ENCODE results near the gene FIGN. TPM values are rescaled to one million over a fixed set of nuclear protein-coding genes. Genes with fewer than 3 reads are reported as not detected.

Gene FIGN
- total RNA-seq, 6 donors from 2014 or later, result 0.91 to 4.5 (median 4.1) TPM

DNA sequence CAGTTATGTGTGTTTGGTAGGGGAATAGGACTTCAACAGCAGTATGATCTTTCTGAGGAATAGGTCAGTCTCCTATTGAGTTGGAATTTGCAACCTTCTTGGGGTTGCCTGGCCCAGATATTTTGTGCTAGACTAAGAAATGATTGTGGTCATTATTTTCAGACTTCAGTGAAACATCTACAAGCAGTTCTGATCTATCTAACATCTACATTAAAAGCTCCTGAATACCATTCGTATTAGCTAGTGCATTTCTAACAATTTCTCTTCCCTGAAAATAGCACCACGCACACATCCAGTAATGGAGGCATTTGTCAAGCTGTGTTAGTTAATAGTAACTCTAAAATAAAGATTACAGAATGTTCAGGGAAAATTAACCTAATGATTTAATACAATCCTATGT is 179.3 kb downstream of the FIGN start:
- ATAC-seq (ENCODE audit: low FRiP score in 2 of 2), result no peak
- Histone ChIP-seq H3K27me3 (no peaks in the 10 kb centered on the region), H3K4me3 (no peak overlapping the region), H3K36me3 (no peaks in the 10 kb centered on the region), H3K4me1 (no peaks in the 10 kb centered on the region), H3K27ac (no peak overlapping the region), H3K9me3 (no peaks in the 10 kb centered on the region)
- WGBS, 2 donors, result 81 to 84% methylated on average over 2 of the region's 2 CpGs
- no peak for DNase-seq
- TF ChIP-seq, protein P1, sequence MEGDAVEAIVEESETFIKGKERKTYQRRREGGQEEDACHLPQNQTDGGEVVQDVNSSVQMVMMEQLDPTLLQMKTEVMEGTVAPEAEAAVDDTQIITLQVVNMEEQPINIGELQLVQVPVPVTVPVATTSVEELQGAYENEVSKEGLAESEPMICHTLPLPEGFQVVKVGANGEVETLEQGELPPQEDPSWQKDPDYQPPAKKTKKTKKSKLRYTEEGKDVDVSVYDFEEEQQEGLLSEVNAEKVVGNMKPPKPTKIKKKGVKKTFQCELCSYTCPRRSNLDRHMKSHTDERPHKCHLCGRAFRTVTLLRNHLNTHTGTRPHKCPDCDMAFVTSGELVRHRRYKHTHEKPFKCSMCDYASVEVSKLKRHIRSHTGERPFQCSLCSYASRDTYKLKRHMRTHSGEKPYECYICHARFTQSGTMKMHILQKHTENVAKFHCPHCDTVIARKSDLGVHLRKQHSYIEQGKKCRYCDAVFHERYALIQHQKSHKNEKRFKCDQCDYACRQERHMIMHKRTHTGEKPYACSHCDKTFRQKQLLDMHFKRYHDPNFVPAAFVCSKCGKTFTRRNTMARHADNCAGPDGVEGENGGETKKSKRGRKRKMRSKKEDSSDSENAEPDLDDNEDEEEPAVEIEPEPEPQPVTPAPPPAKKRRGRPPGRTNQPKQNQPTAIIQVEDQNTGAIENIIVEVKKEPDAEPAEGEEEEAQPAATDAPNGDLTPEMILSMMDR (IDR thresholded peaks at IDR 0.05), result no peak

DNA sequence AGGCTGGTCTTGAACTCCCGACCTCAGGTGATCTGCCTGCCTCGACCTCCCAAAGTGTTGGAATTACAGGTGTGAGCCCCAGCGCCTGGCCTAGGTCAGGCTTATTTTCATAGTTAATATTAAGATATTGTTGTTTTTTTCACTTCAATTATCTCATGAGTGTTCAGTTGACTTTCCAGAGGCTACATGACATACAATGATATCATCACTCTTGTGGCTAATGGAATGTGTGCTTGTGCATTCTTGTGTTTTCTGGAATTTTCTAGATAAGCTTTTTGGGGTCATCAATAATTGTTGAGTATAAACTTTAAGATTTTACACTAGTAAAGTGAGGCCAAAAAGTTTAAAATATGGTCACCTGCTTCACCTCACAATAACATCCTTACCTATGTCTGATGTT is 180.9 kb downstream of the FIGN start:
- no peak for DNase-seq
- no peaks in the 10 kb centered on the region for H3K36me3 ChIP-seq
- no peak for ATAC-seq (ENCODE audit: low FRiP score in 2 of 2)
- no peak overlapping the region for H3K27ac ChIP-seq
- no peak overlapping the region for H3K4me3 ChIP-seq
- no peaks in the 10 kb centered on the region for H3K27me3 ChIP-seq
- TF ChIP-seq, protein P1 (IDR thresholded peaks at IDR 0.05), result no peak
- no peak for TF ChIP-seq POLR2A (IDR thresholded peaks at IDR 0.05)
- TF ChIP-seq POLR2AphosphoS5 (IDR thresholded peaks at IDR 0.05), result no peak
- no peak for TF ChIP-seq EP300 (IDR thresholded peaks at IDR 0.05)
- H3K9me3 ChIP-seq, result no peaks in the 10 kb centered on the region
- no peaks in the 10 kb centered on the region for H3K4me1 ChIP-seq
- WGBS, 2 donors, result 73 to 89% methylated on average over 3 of the region's 3 CpGs

DNA sequence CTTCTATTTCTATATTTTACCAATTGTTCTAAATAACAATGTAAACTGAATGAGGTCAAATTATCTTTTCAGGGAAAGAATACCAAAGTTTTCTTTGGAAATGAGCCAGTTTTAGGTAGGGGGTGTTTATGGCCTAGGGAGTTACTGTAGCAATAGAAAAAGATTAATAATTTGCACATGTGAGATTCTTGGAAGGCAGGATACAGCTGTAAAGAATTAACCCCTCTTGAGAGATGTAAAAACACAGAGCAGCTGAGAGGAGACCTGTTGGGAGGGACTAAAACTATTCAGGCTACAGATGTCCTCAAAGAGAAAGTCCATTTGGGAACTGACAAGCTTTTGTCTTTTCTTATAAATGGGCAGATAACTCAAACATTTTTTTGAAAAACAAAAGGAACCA is 182.2 kb downstream of the FIGN start:
- TF ChIP-seq, protein P1 (IDR thresholded peaks at IDR 0.05), result no peak
- no peak for TF ChIP-seq POLR2A (IDR thresholded peaks at IDR 0.05)
- no peak for TF ChIP-seq POLR2AphosphoS5 (IDR thresholded peaks at IDR 0.05)
- TF ChIP-seq EP300 (IDR thresholded peaks at IDR 0.05), result no peak
- Histone ChIP-seq H3K27ac (no peak overlapping the region), H3K4me1 (no peaks in the 10 kb centered on the region), H3K9me3 (no peaks in the 10 kb centered on the region), H3K27me3 (no peaks in the 10 kb centered on the region), H3K4me3 (no peak overlapping the region), H3K36me3 (no peaks in the 10 kb centered on the region)
- no peak for ATAC-seq (ENCODE audit: low FRiP score in 2 of 2)
- DNase-seq, result no peak

DNA sequence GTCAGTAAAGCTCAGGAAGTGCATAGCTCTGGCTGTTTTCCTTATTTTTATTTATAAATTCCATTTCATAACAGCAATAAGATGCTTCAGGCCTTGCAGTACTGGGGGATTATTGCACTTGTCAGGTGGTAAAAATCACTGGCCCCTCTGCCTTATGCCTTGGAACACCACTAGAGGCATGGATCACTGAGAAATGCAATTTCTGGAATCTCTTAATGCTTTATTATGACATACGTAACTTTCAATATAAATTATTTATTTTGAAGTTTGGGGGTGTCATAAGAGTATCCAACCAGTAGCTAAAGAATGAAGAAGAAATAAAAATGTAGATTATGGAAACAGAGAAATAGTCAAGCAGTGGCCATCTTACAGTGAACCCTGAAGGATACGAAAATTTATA is 183.1 kb downstream of the FIGN start:
- TF ChIP-seq, protein P1 (IDR thresholded peaks at IDR 0.05), result no peak
- no peak for TF ChIP-seq POLR2AphosphoS5 (IDR thresholded peaks at IDR 0.05)
- ATAC-seq (ENCODE audit: low FRiP score in 2 of 2) (no peak), DNase-seq (no peak)
- Histone ChIP-seq H3K27me3 (no peaks in the 10 kb centered on the region), H3K4me1 (no peaks in the 10 kb centered on the region), H3K4me3 (no peak overlapping the region), H3K36me3 (no peaks in the 10 kb centered on the region), H3K27ac (no peak overlapping the region), H3K9me3 (no peaks in the 10 kb centered on the region)
- WGBS, 2 donors, result 75 to 90% methylated on average over 2 of the region's 2 CpGs

DNA sequence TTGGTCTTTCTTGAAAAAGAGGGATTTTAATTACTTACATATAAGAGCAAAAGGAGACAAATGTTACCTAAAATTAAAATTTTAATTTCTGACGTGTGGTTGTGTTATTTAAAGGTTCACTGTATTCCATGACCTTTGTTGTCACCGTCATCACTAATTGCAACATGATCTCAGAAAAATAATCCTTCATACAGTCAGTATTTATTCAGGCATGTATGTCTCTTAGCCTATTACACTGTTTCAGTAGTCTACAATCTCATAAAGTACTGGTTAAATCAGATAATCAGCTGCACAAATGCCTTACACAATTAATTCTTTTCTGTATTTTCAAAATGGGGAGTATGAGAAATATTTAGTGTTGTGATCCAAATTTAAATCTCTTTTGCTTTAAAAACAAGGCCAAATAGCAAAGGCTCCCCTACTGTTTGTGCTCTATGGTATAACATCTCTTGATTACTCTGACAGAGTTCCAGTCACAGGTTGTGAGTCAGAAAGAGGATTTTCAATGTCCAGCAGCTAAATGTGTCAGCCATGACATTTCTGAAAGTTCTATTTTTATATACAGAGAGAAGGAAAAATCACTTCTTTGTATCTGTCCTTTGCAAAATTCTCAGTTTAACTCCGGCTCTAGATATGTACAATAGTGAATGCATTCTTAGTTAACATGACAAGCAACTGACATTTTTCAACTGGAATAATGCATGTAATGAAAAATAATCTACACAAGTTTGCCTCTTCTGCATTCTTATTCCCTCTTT is 184.0 kb downstream of the FIGN start:
- Histone ChIP-seq H3K27me3 (no peaks in the 10 kb centered on the region), H3K4me3 (no peak overlapping the region), H3K27ac (no peak overlapping the region), H3K36me3 (no peaks in the 10 kb centered on the region), H3K4me1 (no peaks in the 10 kb centered on the region), H3K9me3 (no peaks in the 10 kb centered on the region)
- TF ChIP-seq EP300 (IDR thresholded peaks at IDR 0.05) (no peak), POLR2AphosphoS5 (IDR thresholded peaks at IDR 0.05) (no peak)
- TF ChIP-seq, protein P1 (IDR thresholded peaks at IDR 0.05), result no peak
- ATAC-seq (ENCODE audit: low FRiP score in 2 of 2) (no peak), DNase-seq (no peak)
- 76 to 85% methylated on average over 3 of the region's 3 CpGs for WGBS, 2 donors

Data from upper lobe of left lung (tissue), 6 donors.